DOHH2 (cell line): ENCODE measurements around the gene MVK.

Experiments used
- H3F3A ChIP-seq: fragments of 200-600 bp; sonication (generic), shearing (Covaris generic); 2 replicates; pipeline ENCODE4 v1.6.0; 2016; ENCODE audit warnings: antibody characterized with exemption, mild to moderate bottlenecking; ENCODE audit not compliant: control insufficient read depth, insufficient read depth
- H3K27ac ChIP-seq: fragments of 200-600 bp; sonication (generic); 2 replicates; pipeline ENCODE4 v1.5.1; 2014; ENCODE audit warnings: low read depth, mild to moderate bottlenecking, low read length, moderate library complexity
- H3K27me3 ChIP-seq: fragments of 200-600 bp; sonication (generic); 2 replicates; pipeline ENCODE4 v1.6.1; 2014; ENCODE audit warnings: mild to moderate bottlenecking, low read length, mixed read lengths; ENCODE audit not compliant: control insufficient read depth
- H3K36me3 ChIP-seq: fragments of 200-600 bp; sonication (generic); 2 replicates; pipeline ENCODE4 v1.6.1; 2014; ENCODE audit warnings: mild to moderate bottlenecking, low read length, moderate library complexity, mixed read lengths; ENCODE audit not compliant: control insufficient read depth
- H3K4me1 ChIP-seq: fragments of 200-600 bp; sonication (generic); 2 replicates; pipeline ENCODE4 v1.6.1; 2014; ENCODE audit warnings: mild to moderate bottlenecking, low read length, mixed read lengths; ENCODE audit not compliant: control insufficient read depth
- H3K4me2 ChIP-seq: fragments of 200-600 bp; sonication (generic); 2 replicates; pipeline ENCODE4 v1.6.0; 2014; ENCODE audit warnings: mild to moderate bottlenecking, low read length, moderate library complexity
- H3K4me3 ChIP-seq: fragments of 200-600 bp; sonication (generic); 2 replicates; pipeline ENCODE4 v1.5.1; 2014; ENCODE audit warnings: mild to moderate bottlenecking, low read length, mixed read lengths
- H3K79me2 ChIP-seq: fragments of 200-600 bp; sonication (generic); 2 replicates; pipeline ENCODE4 v1.6.1; 2014; ENCODE audit warnings: mild to moderate bottlenecking, low read length, mixed read lengths; ENCODE audit not compliant: control insufficient read depth
- H3K9me2 ChIP-seq: fragments of 200-600 bp; sonication (generic); replicated peaks from 2 replicates; pipeline ENCODE4 v1.6.1; 2014; ENCODE audit warnings: mild to moderate bottlenecking, low read length, mixed read lengths; ENCODE audit not compliant: control insufficient read depth
- H3K9me3 ChIP-seq: fragments of 200-600 bp; sonication (generic); 2 replicates; pipeline ENCODE4 v1.6.1; 2014; ENCODE audit warnings: antibody characterized with exemption, low read length, mixed read lengths; ENCODE audit not compliant: control insufficient read depth, insufficient read depth
- H4K20me1 ChIP-seq: fragments of 200-600 bp; sonication (generic); 2 replicates; pipeline ENCODE4 v1.6.0; 2014; ENCODE audit warnings: low read depth, mild to moderate bottlenecking, antibody characterized with exemption, low read length, moderate library complexity; ENCODE audit not compliant: control insufficient read depth, insufficient read depth
- CTCF ChIP-seq: fragments of 200-600 bp; sonication (generic); IDR thresholded peaks from one replicate; pipeline ENCODE4 v1.5.1; 2014; ENCODE audit warnings: antibody characterized with exemption, mild to moderate bottlenecking, low read depth, low read length; ENCODE audit not compliant: poor library complexity, severe bottlenecking
- EZH2phosphoT487 ChIP-seq: fragments of 200-600 bp; sonication (generic); IDR thresholded peaks from 2 replicates; pipeline ENCODE4 v1.6.1; 2017; ENCODE audit warnings: borderline replicate concordance, mild to moderate bottlenecking, antibody characterized with exemption, low read length, moderate library complexity, mixed read lengths

MVK gene

GRCh38 chr12:109635717-109636116, 62.1 kb downstream of the MVK start:
- Histone ChIP-seq H3K9me3 (peaks cover 14% of the 10 kb centered on the region), H3K27me3 (no peaks in the 10 kb centered on the region), H3F3A (no peaks in the 10 kb centered on the region), H3K4me2 (no peak overlapping the region), H4K20me1 (no peaks in the 10 kb centered on the region), H3K4me1 (no peaks in the 10 kb centered on the region), H3K79me2 (no peaks in the 10 kb centered on the region), H3K4me3 (no peak overlapping the region), H3K27ac (no peak overlapping the region), H3K36me3 (no peaks in the 10 kb centered on the region), H3K9me2 (no peaks in the 10 kb centered on the region)
- TF ChIP-seq EZH2phosphoT487 (no peak), CTCF (no peak)

GRCh38 chr12:109637348-109637747, 63.8 kb downstream of the MVK start:
- no peaks in the 10 kb centered on the region for H4K20me1 ChIP-seq
- no peaks in the 10 kb centered on the region for H3K27me3 ChIP-seq
- no peak overlapping the region for H3K4me3 ChIP-seq
- H3K27ac ChIP-seq, result no peak overlapping the region
- H3K36me3 ChIP-seq, result no peaks in the 10 kb centered on the region
- H3K4me2 ChIP-seq, result no peak overlapping the region
- H3K9me2 ChIP-seq, result no peaks in the 10 kb centered on the region
- H3K4me1 ChIP-seq, result no peaks in the 10 kb centered on the region
- H3K9me3 ChIP-seq, result peaks cover 14% of the 10 kb centered on the region
- H3F3A ChIP-seq, result no peaks in the 10 kb centered on the region
- TF ChIP-seq CTCF (no peak), EZH2phosphoT487 (no peak)
- no peaks in the 10 kb centered on the region for H3K79me2 ChIP-seq

GRCh38 chr12:109637996-109638395, 64.4 kb downstream of the MVK start:
- no peaks in the 10 kb centered on the region for H3K27me3 ChIP-seq
- H3K9me3 ChIP-seq, result peaks cover 14% of the 10 kb centered on the region
- no peaks in the 10 kb centered on the region for H4K20me1 ChIP-seq
- H3K27ac ChIP-seq, result no peak overlapping the region
- no peaks in the 10 kb centered on the region for H3K36me3 ChIP-seq
- H3K79me2 ChIP-seq, result no peaks in the 10 kb centered on the region
- H3K4me3 ChIP-seq, result no peak overlapping the region
- H3K9me2 ChIP-seq, result no peaks in the 10 kb centered on the region
- no peaks in the 10 kb centered on the region for H3F3A ChIP-seq
- no peak for TF ChIP-seq CTCF
- no peak for TF ChIP-seq EZH2phosphoT487
- no peaks in the 10 kb centered on the region for H3K4me1 ChIP-seq
- H3K4me2 ChIP-seq, result no peak overlapping the region

DNA sequence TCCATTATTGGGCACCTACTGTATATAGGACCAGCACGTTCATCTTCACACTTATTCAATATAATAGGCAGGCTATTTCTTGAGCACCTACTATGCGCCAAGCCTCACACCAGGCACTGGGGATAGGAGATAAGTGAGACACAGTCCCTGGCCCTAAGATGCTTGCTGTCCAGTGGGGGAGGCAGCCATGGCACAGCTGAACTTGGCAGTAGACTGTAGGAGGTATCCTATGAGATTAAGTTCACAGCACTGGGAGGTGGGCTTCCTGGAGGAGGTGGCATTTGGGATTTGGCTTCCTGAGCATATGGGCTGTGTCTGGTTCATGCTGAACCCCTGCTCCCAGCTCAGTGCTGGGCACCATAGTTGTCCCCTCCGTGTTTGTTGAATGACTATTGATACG, 65.1 kb downstream of the MVK start:
- H3K4me2 ChIP-seq, result no peak overlapping the region
- H4K20me1 ChIP-seq, result no peaks in the 10 kb centered on the region
- no peaks in the 10 kb centered on the region for H3K9me2 ChIP-seq
- H3K9me3 ChIP-seq, result peaks cover 12% of the 10 kb centered on the region
- no peaks in the 10 kb centered on the region for H3K36me3 ChIP-seq
- no peaks in the 10 kb centered on the region for H3F3A ChIP-seq
- no peak overlapping the region for H3K4me3 ChIP-seq
- TF ChIP-seq EZH2phosphoT487, result no peak
- no peak for TF ChIP-seq CTCF
- H3K4me1 ChIP-seq, result no peaks in the 10 kb centered on the region
- no peak overlapping the region for H3K27ac ChIP-seq
- H3K79me2 ChIP-seq, result no peaks in the 10 kb centered on the region
- H3K27me3 ChIP-seq, result no peaks in the 10 kb centered on the region
